ENCODE measurements around the gene CEP104. TPM values are rescaled to one million over a fixed set of nuclear protein-coding genes. Genes with fewer than 3 reads are reported as not detected.

Gene CEP104
- polyA plus RNA-seq, 3 donors from 2014 or later: 2.5 to 32.7 (median 18.2) TPM

- H3K36me3 Mint-ChIP-seq: peaks cover 13 to 21% (median 16%) of the 10 kb centered on the region in 3 donors
- DNase-seq: peak; percentile 74 to 78 (median 77)
- H3K27me3 Mint-ChIP-seq (ENCODE audit: low read depth in 3 of 3): peaks cover 6 to 10% (median 6%) of the 10 kb centered on the region in 3 donors
- H3K4me1 Mint-ChIP-seq: peaks cover 47 to 53% of the 10 kb centered on the region in 2 donors
- H3K9me3 Mint-ChIP-seq: no peaks in the 10 kb centered on the region
- peak overlapping the region; percentile 94 to 100 (median 99) for H3K27ac Mint-ChIP-seq
- peak overlapping the region; percentile 65 to 87 (median 82) for H3K4me3 Mint-ChIP-seq
Observed at GRCh38 chr1:3890389-3891328, 33.6 kb upstream of the CEP104 start.

DNA sequence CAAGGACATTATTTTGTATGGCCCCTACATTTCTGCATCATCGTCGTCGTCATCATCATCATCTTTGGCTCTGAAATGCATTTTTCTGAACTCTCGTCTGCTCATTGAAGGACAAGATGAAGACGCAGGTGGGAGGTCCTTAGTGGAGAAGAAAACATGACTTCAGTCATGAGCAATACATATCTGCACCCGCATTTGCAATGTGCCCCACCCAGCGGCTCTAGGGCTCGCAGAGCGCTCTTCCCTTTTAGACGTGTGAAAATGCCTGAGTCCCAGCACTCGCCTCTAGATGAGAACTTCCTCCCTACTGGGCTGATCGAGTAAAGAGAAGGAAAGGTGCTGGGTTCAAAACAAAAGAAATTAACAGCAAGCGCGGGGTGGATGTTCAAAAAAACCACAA, 32.9 kb upstream of the CEP104 start:
- Mint-ChIP-seq H3K9me3 (no peaks in the 10 kb centered on the region), H3K4me3 (peak overlapping the region; percentile 65 to 87 (median 82)), H3K4me1 (peaks cover 47 to 53% of the 10 kb centered on the region in 2 donors), H3K27me3 (ENCODE audit: low read depth in 3 of 3) (peaks cover 6 to 10% (median 6%) of the 10 kb centered on the region in 3 donors), H3K27ac (peak overlapping the region; percentile 94 to 100 (median 99)), H3K36me3 (peaks cover 14 to 23% (median 18%) of the 10 kb centered on the region in 3 donors)
- DNase-seq: peak; percentile 56 to 64 (median 59)

DNA sequence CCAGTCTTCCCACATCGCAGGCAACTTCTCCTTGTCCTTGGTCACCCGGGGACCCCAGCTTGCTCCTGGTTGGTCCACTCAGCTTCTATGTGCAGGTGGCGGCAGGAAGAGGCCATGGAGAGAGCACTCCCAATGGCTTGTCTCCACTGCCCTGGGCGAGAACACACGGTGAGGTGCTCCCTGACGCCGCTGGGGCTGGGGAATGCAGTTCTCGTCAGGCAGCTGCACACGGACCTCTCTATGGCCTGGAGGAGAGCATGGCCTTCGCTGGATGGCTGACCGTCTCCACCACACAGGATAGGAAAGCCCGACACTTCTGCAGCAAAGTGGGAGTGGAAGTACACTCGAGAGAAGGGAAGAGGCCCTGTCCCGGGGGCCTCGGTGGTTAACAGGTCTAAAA, 31.3 kb upstream of the CEP104 start:
- Mint-ChIP-seq H3K27ac (peak overlapping the region; percentile 74 to 99 (median 85)), H3K4me3 (peak overlapping the region in 2 of 5 donors; percentile 21 to 53), H3K4me1 (peaks cover 50 to 65% of the 10 kb centered on the region in 2 donors), H3K27me3 (ENCODE audit: low read depth in 3 of 3) (peaks cover 7 to 16% (median 10%) of the 10 kb centered on the region in 3 donors), H3K36me3 (peaks cover 21 to 33% (median 22%) of the 10 kb centered on the region in 3 donors), H3K9me3 (no peaks in the 10 kb centered on the region)
- no peak for DNase-seq

GRCh38 chr1:3886691-3887090, 29.7 kb upstream of the CEP104 start:
- Mint-ChIP-seq H3K4me3 (peak overlapping the region in 1 of 5 donors; percentile 35), H3K27ac (peak overlapping the region; percentile 43 to 96 (median 69)), H3K36me3 (peaks cover 22 to 34% (median 23%) of the 10 kb centered on the region in 3 donors), H3K9me3 (no peaks in the 10 kb centered on the region), H3K27me3 (ENCODE audit: low read depth in 3 of 3) (peaks cover 9 to 24% (median 14%) of the 10 kb centered on the region in 3 donors), H3K4me1 (peaks cover 45 to 73% of the 10 kb centered on the region in 2 donors)
- DNase-seq: no peak

- Mint-ChIP-seq H3K4me1 (peaks cover 41 to 71% of the 10 kb centered on the region in 2 donors), H3K27me3 (ENCODE audit: low read depth in 3 of 3) (peaks cover 9 to 24% (median 14%) of the 10 kb centered on the region in 3 donors), H3K4me3 (peak overlapping the region in 2 of 5 donors; percentile 23 to 35), H3K9me3 (no peaks in the 10 kb centered on the region), H3K27ac (peak overlapping the region in 5 of 6 donors; percentile 62 to 96 (median 69)), H3K36me3 (peaks cover 22 to 34% (median 23%) of the 10 kb centered on the region in 3 donors)
- DNase-seq: no peak
Observed at GRCh38 chr1:3886106-3886670, 29.2 kb upstream of the CEP104 start.

- H3K4me3 Mint-ChIP-seq: no peak overlapping the region
- H3K27ac Mint-ChIP-seq: peak overlapping the region in 5 of 6 donors; percentile 21 to 96 (median 71)
- no peak for DNase-seq
- H3K27me3 Mint-ChIP-seq (ENCODE audit: low read depth in 3 of 3): peaks cover 4 to 19% (median 11%) of the 10 kb centered on the region in 3 donors
- no peaks in the 10 kb centered on the region for H3K9me3 Mint-ChIP-seq
- H3K36me3 Mint-ChIP-seq: peaks cover 22 to 31% (median 23%) of the 10 kb centered on the region in 3 donors
- H3K4me1 Mint-ChIP-seq: peaks cover 35 to 72% of the 10 kb centered on the region in 2 donors
Observed at GRCh38 chr1:3885611-3886010, 28.6 kb upstream of the CEP104 start.

- no peak overlapping the region for H3K4me3 Mint-ChIP-seq
- H3K4me1 Mint-ChIP-seq: peaks cover 28 to 66% of the 10 kb centered on the region in 2 donors
- H3K36me3 Mint-ChIP-seq: peaks cover 20 to 28% (median 20%) of the 10 kb centered on the region in 3 donors
- H3K27me3 Mint-ChIP-seq (ENCODE audit: low read depth in 3 of 3): peaks cover 4 to 19% (median 9%) of the 10 kb centered on the region in 3 donors
- H3K27ac Mint-ChIP-seq: peak overlapping the region; percentile 62 to 97 (median 96)
- no peak for DNase-seq
- H3K9me3 Mint-ChIP-seq: no peaks in the 10 kb centered on the region
Observed at GRCh38 chr1:3884966-3885365, 28.0 kb upstream of the CEP104 start.

DNA sequence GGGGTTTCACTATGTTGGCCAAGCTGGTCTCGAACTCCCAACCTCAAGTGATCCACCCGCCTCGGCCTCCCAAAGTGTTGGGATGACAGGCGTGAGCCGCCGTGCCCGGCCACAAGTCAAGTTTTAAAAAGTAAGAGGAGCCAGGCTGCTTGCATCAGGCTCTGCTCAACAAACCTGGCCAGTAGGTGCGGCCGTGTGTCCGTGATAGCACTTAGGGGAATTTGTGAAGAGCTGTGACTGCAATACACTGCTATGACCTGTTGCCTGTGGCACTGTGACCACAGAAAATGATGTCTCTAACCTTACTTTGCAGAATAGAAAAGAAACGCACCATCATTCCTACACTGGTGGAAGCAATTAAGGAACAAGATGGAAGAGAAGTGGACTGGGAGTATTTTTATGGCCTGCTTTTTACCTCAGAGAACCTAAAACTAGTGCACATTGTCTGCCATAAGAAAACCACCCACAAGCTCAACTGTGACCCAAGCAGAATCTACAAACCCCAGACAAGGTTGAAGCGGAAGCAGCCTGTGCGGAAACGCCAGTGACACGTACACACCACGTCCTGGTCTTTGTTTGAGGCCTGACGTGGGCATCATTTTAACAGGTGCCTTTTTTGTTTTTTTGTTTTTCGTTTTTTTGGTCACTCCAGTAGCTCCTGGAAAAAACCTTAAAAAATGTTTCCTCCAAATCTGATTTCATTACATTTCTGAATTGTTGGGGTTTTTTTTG, 26.3 kb upstream of the CEP104 start:
- peak overlapping the region; percentile 89 to 97 (median 96) for H3K27ac Mint-ChIP-seq
- H3K27me3 Mint-ChIP-seq (ENCODE audit: low read depth in 3 of 3): peaks cover 4 to 16% (median 7%) of the 10 kb centered on the region in 3 donors
- DNase-seq: peak; percentile 70 to 74 (median 73)
- H3K4me3 Mint-ChIP-seq: peak overlapping the region; percentile 33 to 76 (median 62)
- H3K9me3 Mint-ChIP-seq: no peaks in the 10 kb centered on the region
- H3K36me3 Mint-ChIP-seq: peaks cover 28 to 39% (median 31%) of the 10 kb centered on the region in 3 donors
- peaks cover 14 to 54% of the 10 kb centered on the region in 2 donors for H3K4me1 Mint-ChIP-seq

DNA sequence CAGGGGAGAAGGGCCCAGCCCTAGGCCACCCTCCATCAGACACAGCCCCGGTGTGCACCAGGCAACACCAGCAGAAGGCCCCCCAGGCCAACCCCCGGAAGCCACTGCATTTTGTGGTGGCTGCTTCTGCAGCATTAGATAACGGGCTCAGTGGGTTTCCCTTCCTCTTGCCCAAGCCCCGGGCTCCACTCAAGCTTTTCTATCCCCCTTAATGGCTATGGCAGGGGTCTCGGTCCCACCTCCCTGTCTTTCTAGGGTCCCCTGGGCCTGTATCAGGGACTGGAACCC, 24.1 kb upstream of the CEP104 start:
- H3K36me3 Mint-ChIP-seq: peaks cover 27 to 38% (median 31%) of the 10 kb centered on the region in 3 donors
- H3K27me3 Mint-ChIP-seq (ENCODE audit: low read depth in 3 of 3): peaks cover 2 to 16% (median 7%) of the 10 kb centered on the region in 3 donors
- no peaks in the 10 kb centered on the region for H3K9me3 Mint-ChIP-seq
- H3K27ac Mint-ChIP-seq: peak overlapping the region; percentile 65 to 96 (median 74)
- peak overlapping the region in 2 of 5 donors; percentile 30 to 38 for H3K4me3 Mint-ChIP-seq
- peak in 1 of 3 donors; percentile 13 for DNase-seq
- peaks cover 8 to 40% of the 10 kb centered on the region in 2 donors for H3K4me1 Mint-ChIP-seq

DNA sequence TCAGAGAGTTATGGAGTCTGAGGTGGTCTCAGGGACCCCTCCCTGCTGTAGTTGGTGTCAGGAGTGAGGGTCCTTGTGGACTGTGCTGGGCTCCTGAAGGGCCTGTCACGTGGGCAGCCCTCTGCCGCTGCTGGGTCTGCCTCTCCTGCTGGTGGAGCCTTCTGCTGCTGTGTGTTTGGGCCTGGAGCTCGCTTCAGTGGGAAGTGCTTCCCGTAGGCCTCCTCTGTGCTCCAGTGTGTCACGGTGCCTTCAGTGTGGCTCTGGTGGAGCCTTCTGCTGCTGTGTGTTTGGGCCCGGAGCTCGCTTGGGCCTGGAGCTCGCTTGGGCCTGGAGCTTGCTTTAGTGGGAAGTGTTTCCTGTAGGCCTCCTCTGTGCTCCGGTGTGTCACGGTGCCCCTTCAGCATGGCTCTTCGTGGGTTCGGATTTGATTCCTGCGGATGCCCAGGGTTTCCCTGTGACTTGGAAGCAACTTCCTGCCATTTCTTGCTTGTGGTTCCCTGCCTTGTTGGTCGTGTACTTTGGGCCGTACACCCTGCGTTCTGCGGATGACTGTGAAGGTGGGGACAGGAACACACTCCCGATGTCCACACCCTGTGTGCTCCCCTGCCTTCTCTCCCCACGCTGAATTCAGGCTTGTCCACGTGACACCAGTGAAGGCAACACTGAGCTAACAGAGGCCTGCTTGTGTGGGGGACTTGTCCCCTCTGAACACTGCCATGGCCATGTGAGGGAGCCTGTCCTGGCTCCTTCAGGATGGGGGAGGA, 23.6 kb upstream of the CEP104 start:
- H3K27ac Mint-ChIP-seq: peak overlapping the region in 5 of 6 donors; percentile 26 to 96 (median 74)
- H3K27me3 Mint-ChIP-seq (ENCODE audit: low read depth in 3 of 3): peaks cover 2 to 16% (median 7%) of the 10 kb centered on the region in 3 donors
- H3K4me3 Mint-ChIP-seq: no peak overlapping the region
- no peaks in the 10 kb centered on the region for H3K9me3 Mint-ChIP-seq
- DNase-seq: no peak
- H3K4me1 Mint-ChIP-seq: peaks cover 8 to 40% of the 10 kb centered on the region in 2 donors
- peaks cover 31 to 42% (median 35%) of the 10 kb centered on the region in 3 donors for H3K36me3 Mint-ChIP-seq

DNA sequence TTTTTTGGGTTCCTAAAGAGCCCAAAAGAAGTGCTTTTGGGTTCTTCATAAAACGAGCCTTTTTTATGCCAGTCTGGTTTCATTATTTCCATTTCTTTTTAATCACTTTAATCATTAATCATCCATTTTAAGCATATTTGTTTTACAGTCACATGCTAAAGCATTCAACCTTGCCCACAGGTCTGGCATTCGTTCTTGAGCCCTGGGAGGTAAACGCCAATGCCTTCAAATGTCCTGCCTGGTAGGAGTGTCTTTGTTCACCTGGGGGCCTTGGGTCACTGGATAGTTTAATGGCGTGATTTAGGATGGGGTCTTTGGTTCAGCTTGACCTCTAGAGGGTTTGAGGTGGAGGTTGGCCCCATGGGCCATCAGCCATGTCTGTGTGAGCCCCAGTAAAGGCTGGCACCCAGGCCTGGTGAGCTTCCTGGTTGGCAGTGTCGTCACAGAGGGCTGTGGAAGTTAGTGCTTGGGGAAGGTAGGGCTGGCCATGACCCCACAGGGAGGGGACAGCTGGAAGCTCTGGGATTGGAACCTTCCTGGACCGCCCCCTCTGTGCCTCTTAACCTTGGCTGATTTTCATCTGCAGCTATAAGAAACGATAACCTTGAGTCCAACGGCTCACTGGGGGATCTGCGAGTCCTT, 22.9 kb upstream of the CEP104 start:
- peaks cover 2 to 16% (median 7%) of the 10 kb centered on the region in 3 donors for H3K27me3 Mint-ChIP-seq (ENCODE audit: low read depth in 3 of 3)
- peak overlapping the region in 4 of 6 donors; percentile 16 to 96 (median 24) for H3K27ac Mint-ChIP-seq
- peaks cover 32 to 42% (median 37%) of the 10 kb centered on the region in 3 donors for H3K36me3 Mint-ChIP-seq
- peaks cover 8 to 38% of the 10 kb centered on the region in 2 donors for H3K4me1 Mint-ChIP-seq
- DNase-seq: no peak
- no peaks in the 10 kb centered on the region for H3K9me3 Mint-ChIP-seq
- no peak overlapping the region for H3K4me3 Mint-ChIP-seq

GRCh38 chr1:3879099-3879498, 22.1 kb upstream of the CEP104 start:
- Mint-ChIP-seq H3K27ac (peak overlapping the region in 2 of 6 donors; percentile 42 to 96), H3K27me3 (ENCODE audit: low read depth in 3 of 3) (peaks cover 2 to 16% (median 3%) of the 10 kb centered on the region in 3 donors)

More at GRCh38 chr1:3879099-3879498, 22.1 kb upstream of the CEP104 start:
- no peak overlapping the region for H3K4me3 Mint-ChIP-seq
- DNase-seq: no peak
- peaks cover 8 to 31% of the 10 kb centered on the region in 2 donors for H3K4me1 Mint-ChIP-seq
- peaks cover 29 to 34% (median 33%) of the 10 kb centered on the region in 3 donors for H3K36me3 Mint-ChIP-seq
- H3K9me3 Mint-ChIP-seq: no peaks in the 10 kb centered on the region

Data from immature natural killer cell (primary cell).